Measurements from ENCODE around the gene SRGAP3.

DNA sequence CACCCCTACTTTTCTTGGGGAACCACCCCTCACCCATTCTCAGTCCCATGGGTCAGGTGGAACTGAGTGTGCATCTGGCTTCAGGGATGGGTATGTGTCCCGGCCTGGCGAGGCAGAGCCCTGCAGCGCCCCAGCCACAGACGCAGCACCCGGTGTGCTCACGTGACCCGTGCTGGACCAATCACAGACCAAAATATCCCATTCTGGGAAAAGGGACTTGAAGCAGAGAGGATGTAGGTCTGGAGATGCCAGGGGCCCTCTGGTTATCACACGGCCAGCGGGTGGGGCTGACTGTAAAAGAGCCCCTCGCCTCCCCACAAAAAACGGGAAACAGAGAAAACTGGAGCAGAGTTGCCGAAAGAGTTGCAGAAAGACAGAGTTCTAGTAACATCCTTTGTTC lies 148.2 kb downstream of the SRGAP3 start:
- TF ChIP-seq EZH2 (IDR thresholded peaks at IDR 0.05; ENCODE audit: borderline replicate concordance, low read length): no peak
- TF ChIP-seq, protein P1, sequence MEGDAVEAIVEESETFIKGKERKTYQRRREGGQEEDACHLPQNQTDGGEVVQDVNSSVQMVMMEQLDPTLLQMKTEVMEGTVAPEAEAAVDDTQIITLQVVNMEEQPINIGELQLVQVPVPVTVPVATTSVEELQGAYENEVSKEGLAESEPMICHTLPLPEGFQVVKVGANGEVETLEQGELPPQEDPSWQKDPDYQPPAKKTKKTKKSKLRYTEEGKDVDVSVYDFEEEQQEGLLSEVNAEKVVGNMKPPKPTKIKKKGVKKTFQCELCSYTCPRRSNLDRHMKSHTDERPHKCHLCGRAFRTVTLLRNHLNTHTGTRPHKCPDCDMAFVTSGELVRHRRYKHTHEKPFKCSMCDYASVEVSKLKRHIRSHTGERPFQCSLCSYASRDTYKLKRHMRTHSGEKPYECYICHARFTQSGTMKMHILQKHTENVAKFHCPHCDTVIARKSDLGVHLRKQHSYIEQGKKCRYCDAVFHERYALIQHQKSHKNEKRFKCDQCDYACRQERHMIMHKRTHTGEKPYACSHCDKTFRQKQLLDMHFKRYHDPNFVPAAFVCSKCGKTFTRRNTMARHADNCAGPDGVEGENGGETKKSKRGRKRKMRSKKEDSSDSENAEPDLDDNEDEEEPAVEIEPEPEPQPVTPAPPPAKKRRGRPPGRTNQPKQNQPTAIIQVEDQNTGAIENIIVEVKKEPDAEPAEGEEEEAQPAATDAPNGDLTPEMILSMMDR (IDR thresholded peaks at IDR 0.05; ENCODE audit: low read length): no peak
